ENCODE results near the gene HBS1L.

Gene HBS1L

GRCh38 chr6:134930463-134930862, 124.2 kb downstream of the HBS1L start:
- Histone ChIP-seq H3K27ac (ENCODE audit: low read depth, low read length) (no peak overlapping the region), H3K4me1 (ENCODE audit: control insufficient read depth in 5 of 5, insufficient read depth in 5 of 5, low read length in 5 of 5) (no peaks in the 10 kb centered on the region), H3K9me3 (ENCODE audit: control insufficient read depth in 5 of 5, low read length in 5 of 5) (no peaks in the 10 kb centered on the region), H3K27me3 (ENCODE audit: control insufficient read depth in 5 of 5, insufficient read depth in 4 of 5, low read length in 5 of 5) (no peaks in the 10 kb centered on the region), H3K4me3 (ENCODE audit: low read depth in 1 of 5, low read length in 5 of 5) (no peak overlapping the region), H3K36me3 (ENCODE audit: control insufficient read depth in 5 of 5, insufficient read depth in 5 of 5, low read length in 5 of 5) (peaks cover 0 to 3% (median 0%) of the 10 kb centered on the region in 5 donors), H3K9ac (ENCODE audit: low read length in 5 of 5) (no peak overlapping the region)

- no peaks in the 10 kb centered on the region for H3K9me3 ChIP-seq (ENCODE audit: control insufficient read depth in 5 of 5, low read length in 5 of 5)
Measured at GRCh38 chr6:134928151-134928900, 126.3 kb downstream of the HBS1L start.

GRCh38 chr6:134925800-134926199, 128.8 kb downstream of the HBS1L start:
- peaks cover 0 to 3% (median 0%) of the 10 kb centered on the region in 5 donors for H3K36me3 ChIP-seq (ENCODE audit: control insufficient read depth in 5 of 5, insufficient read depth in 5 of 5, low read length in 5 of 5)
- no peaks in the 10 kb centered on the region for H3K4me1 ChIP-seq (ENCODE audit: control insufficient read depth in 5 of 5, insufficient read depth in 5 of 5, low read length in 5 of 5)
- H3K4me3 ChIP-seq (ENCODE audit: low read depth in 1 of 5, low read length in 5 of 5) = no peak overlapping the region
- H3K9me3 ChIP-seq (ENCODE audit: control insufficient read depth in 5 of 5, low read length in 5 of 5) = no peaks in the 10 kb centered on the region
- H3K27ac ChIP-seq (ENCODE audit: low read depth, low read length) = no peak overlapping the region
- H3K9ac ChIP-seq (ENCODE audit: low read length in 5 of 5) = no peak overlapping the region
- H3K27me3 ChIP-seq (ENCODE audit: control insufficient read depth in 5 of 5, insufficient read depth in 4 of 5, low read length in 5 of 5) = no peaks in the 10 kb centered on the region

More at GRCh38 chr6:134928151-134928900, 126.3 kb downstream of the HBS1L start:
- no peaks in the 10 kb centered on the region for H3K4me1 ChIP-seq (ENCODE audit: control insufficient read depth in 5 of 5, insufficient read depth in 5 of 5, low read length in 5 of 5)
- no peaks in the 10 kb centered on the region for H3K27me3 ChIP-seq (ENCODE audit: control insufficient read depth in 5 of 5, insufficient read depth in 4 of 5, low read length in 5 of 5)
- no peak overlapping the region for H3K9ac ChIP-seq (ENCODE audit: low read length in 5 of 5)
- H3K27ac ChIP-seq (ENCODE audit: low read depth, low read length) = no peak overlapping the region
- peaks cover 0 to 3% (median 0%) of the 10 kb centered on the region in 5 donors for H3K36me3 ChIP-seq (ENCODE audit: control insufficient read depth in 5 of 5, insufficient read depth in 5 of 5, low read length in 5 of 5)
- no peak overlapping the region for H3K4me3 ChIP-seq (ENCODE audit: low read depth in 1 of 5, low read length in 5 of 5)

- Histone ChIP-seq H3K27me3 (ENCODE audit: control insufficient read depth in 5 of 5, insufficient read depth in 4 of 5, low read length in 5 of 5) (no peaks in the 10 kb centered on the region), H3K27ac (ENCODE audit: low read depth, low read length) (no peak overlapping the region), H3K36me3 (ENCODE audit: control insufficient read depth in 5 of 5, insufficient read depth in 5 of 5, low read length in 5 of 5) (peaks cover 0 to 2% (median 0%) of the 10 kb centered on the region in 5 donors), H3K9ac (ENCODE audit: low read length in 5 of 5) (no peak overlapping the region), H3K4me3 (ENCODE audit: low read depth in 1 of 5, low read length in 5 of 5) (no peak overlapping the region), H3K9me3 (ENCODE audit: control insufficient read depth in 5 of 5, low read length in 5 of 5) (no peaks in the 10 kb centered on the region), H3K4me1 (ENCODE audit: control insufficient read depth in 5 of 5, insufficient read depth in 5 of 5, low read length in 5 of 5) (no peaks in the 10 kb centered on the region)
Measured at GRCh38 chr6:134921721-134922261, 132.8 kb downstream of the HBS1L start.

- Histone ChIP-seq H3K27ac (ENCODE audit: low read depth, low read length) (no peak overlapping the region), H3K4me3 (ENCODE audit: low read depth in 1 of 5, low read length in 5 of 5) (no peak overlapping the region), H3K4me1 (ENCODE audit: control insufficient read depth in 5 of 5, insufficient read depth in 5 of 5, low read length in 5 of 5) (no peaks in the 10 kb centered on the region)
Measured at GRCh38 chr6:134921276-134921675, 133.3 kb downstream of the HBS1L start.

GRCh38 chr6:134920422-134920821, 134.2 kb downstream of the HBS1L start:
- Histone ChIP-seq H3K36me3 (ENCODE audit: control insufficient read depth in 5 of 5, insufficient read depth in 5 of 5, low read length in 5 of 5) (peaks cover 0 to 2% (median 0%) of the 10 kb centered on the region in 5 donors), H3K27ac (ENCODE audit: low read depth, low read length) (no peak overlapping the region)

More at GRCh38 chr6:134921276-134921675, 133.3 kb downstream of the HBS1L start:
- Histone ChIP-seq H3K27me3 (ENCODE audit: control insufficient read depth in 5 of 5, insufficient read depth in 4 of 5, low read length in 5 of 5) (no peaks in the 10 kb centered on the region), H3K9me3 (ENCODE audit: control insufficient read depth in 5 of 5, low read length in 5 of 5) (no peaks in the 10 kb centered on the region), H3K36me3 (ENCODE audit: control insufficient read depth in 5 of 5, insufficient read depth in 5 of 5, low read length in 5 of 5) (peaks cover 0 to 2% (median 0%) of the 10 kb centered on the region in 5 donors), H3K9ac (ENCODE audit: low read length in 5 of 5) (no peak overlapping the region)

GRCh38 chr6:134918418-134918961, 136.1 kb downstream of the HBS1L start:
- H3K36me3 ChIP-seq (ENCODE audit: control insufficient read depth in 5 of 5, insufficient read depth in 5 of 5, low read length in 5 of 5) = peaks cover 0 to 2% (median 0%) of the 10 kb centered on the region in 5 donors
- no peaks in the 10 kb centered on the region for H3K27me3 ChIP-seq (ENCODE audit: control insufficient read depth in 5 of 5, insufficient read depth in 4 of 5, low read length in 5 of 5)
- no peak overlapping the region for H3K9ac ChIP-seq (ENCODE audit: low read length in 5 of 5)
- no peaks in the 10 kb centered on the region for H3K4me1 ChIP-seq (ENCODE audit: control insufficient read depth in 5 of 5, insufficient read depth in 5 of 5, low read length in 5 of 5)
- no peak overlapping the region for H3K4me3 ChIP-seq (ENCODE audit: low read depth in 1 of 5, low read length in 5 of 5)
- no peaks in the 10 kb centered on the region for H3K9me3 ChIP-seq (ENCODE audit: control insufficient read depth in 5 of 5, low read length in 5 of 5)
- no peak overlapping the region for H3K27ac ChIP-seq (ENCODE audit: low read depth, low read length)

More at GRCh38 chr6:134920422-134920821, 134.2 kb downstream of the HBS1L start:
- H3K27me3 ChIP-seq (ENCODE audit: control insufficient read depth in 5 of 5, insufficient read depth in 4 of 5, low read length in 5 of 5) = no peaks in the 10 kb centered on the region
- no peak overlapping the region for H3K4me3 ChIP-seq (ENCODE audit: low read depth in 1 of 5, low read length in 5 of 5)
- H3K9me3 ChIP-seq (ENCODE audit: control insufficient read depth in 5 of 5, low read length in 5 of 5) = no peaks in the 10 kb centered on the region
- no peaks in the 10 kb centered on the region for H3K4me1 ChIP-seq (ENCODE audit: control insufficient read depth in 5 of 5, insufficient read depth in 5 of 5, low read length in 5 of 5)
- no peak overlapping the region for H3K9ac ChIP-seq (ENCODE audit: low read length in 5 of 5)

GRCh38 chr6:134911547-134911946, 143.1 kb downstream of the HBS1L start:
- Histone ChIP-seq H3K9ac (ENCODE audit: low read length in 5 of 5) (no peak overlapping the region), H3K27ac (ENCODE audit: low read depth, low read length) (no peak overlapping the region), H3K27me3 (ENCODE audit: control insufficient read depth in 5 of 5, insufficient read depth in 4 of 5, low read length in 5 of 5) (peaks cover 0 to 3% (median 0%) of the 10 kb centered on the region in 5 donors), H3K9me3 (ENCODE audit: control insufficient read depth in 5 of 5, low read length in 5 of 5) (no peaks in the 10 kb centered on the region), H3K4me3 (ENCODE audit: low read depth in 1 of 5, low read length in 5 of 5) (no peak overlapping the region), H3K36me3 (ENCODE audit: control insufficient read depth in 5 of 5, insufficient read depth in 5 of 5, low read length in 5 of 5) (no peaks in the 10 kb centered on the region), H3K4me1 (ENCODE audit: control insufficient read depth in 5 of 5, insufficient read depth in 5 of 5, low read length in 5 of 5) (peaks cover 2 to 11% (median 3%) of the 10 kb centered on the region in 5 donors)

GRCh38 chr6:134910593-134910935, 144.1 kb downstream of the HBS1L start:
- Histone ChIP-seq H3K9ac (ENCODE audit: low read length in 5 of 5) (no peak overlapping the region), H3K4me3 (ENCODE audit: low read depth in 1 of 5, low read length in 5 of 5) (no peak overlapping the region), H3K4me1 (ENCODE audit: control insufficient read depth in 5 of 5, insufficient read depth in 5 of 5, low read length in 5 of 5) (peaks cover 2 to 11% (median 3%) of the 10 kb centered on the region in 5 donors), H3K27me3 (ENCODE audit: control insufficient read depth in 5 of 5, insufficient read depth in 4 of 5, low read length in 5 of 5) (peaks cover 0 to 3% (median 0%) of the 10 kb centered on the region in 5 donors), H3K27ac (ENCODE audit: low read depth, low read length) (no peak overlapping the region), H3K9me3 (ENCODE audit: control insufficient read depth in 5 of 5, low read length in 5 of 5) (no peaks in the 10 kb centered on the region), H3K36me3 (ENCODE audit: control insufficient read depth in 5 of 5, insufficient read depth in 5 of 5, low read length in 5 of 5) (no peaks in the 10 kb centered on the region)

Measured in subcutaneous abdominal adipose tissue (tissue), 5 donors.